GM10248 (cell line): ENCODE data around the gene GMEB1.
A peak's percentile ranks its signal among the peaks of the same experiment; 100 is the strongest.
"Not testable (repeated sequence)": the region's sequence is repeated elsewhere in the genome, so short reads cannot be mapped to it uniquely, and the experiment has no call there.

Experiments used
- CTCF ChIA-PET: fragments of 300-600 bp; sonication (Branson Sonifier 250); formaldehyde crosslinking; extraction: SDS; loops from one replicate; lab custom pipeline; 2021; ENCODE audit warnings: antibody characterized with exemption; lab: Yijun Ruan, JAX
- POLR2A ChIA-PET: fragments of 350-650 bp; sonication (Branson Sonifier 250); formaldehyde crosslinking; extraction: SDS; loops from one replicate; lab custom pipeline; 2020; ENCODE audit warnings: antibody characterized with exemption; lab: Yijun Ruan, JAX
- DNase-seq: peaks from one replicate; pipeline ENCODE4 v3.0.0; 2012; ENCODE audit errors: extremely low spot score
- CTCF ChIP-seq: IDR thresholded peaks from 2 replicates; pipeline ENCODE4 v1.5.1; 2012; ENCODE audit warnings: mild to moderate bottlenecking, low read depth; ENCODE audit errors: extremely low read depth, missing control alignments, control extremely low read depth

The GMEB1 gene

GRCh38 chr1:28642847-28643635 lies 25.5 kb upstream of the GMEB1 start, which contains the start of gene TAF12:
TSS of gene TAF12 (minus strand) at chr1:28643067. CDS start at chr1:28622081, 20,986 bp downstream.
- peak; percentile 90 for DNase-seq
- POLR2A ChIA-PET: interaction anchor here (0.6 to 3.2 kb wide), 19 partner anchors 10 to 1755 kb away, joined by 3 to 49 read pairs (median 4); partner anchors contain the start of genes ATP5IF1, GMEB1, RCC1 and TRNAU1AP
- CTCF ChIA-PET: interaction anchor here (0.7 to 2.0 kb wide), 9 partner anchors 15 to 268 kb away, joined by 3 to 6 read pairs (median 3); partner anchors contain the start of gene YTHDF2
- TF ChIP-seq CTCF: peak; percentile 56

- no peak for DNase-seq
- TF ChIP-seq CTCF: no peak
- ChIA-PET POLR2A (interaction anchor here (0.6 to 3.2 kb wide), 4 partner anchors 24 to 238 kb away, joined by 3 to 49 read pairs (median 12); partner anchors contain the start of genes GMEB1 and RCC1), CTCF (interaction anchor here (0.9 to 2.0 kb wide), 4 partner anchors 9 to 553 kb away, joined by 3 to 6 read pairs (median 4); no protein-coding TSS in a partner anchor)
Observed at GRCh38 chr1:28644494-28644893, 24.1 kb upstream of the GMEB1 start.

GRCh38 chr1:28645406-28645805 lies 23.2 kb upstream of the GMEB1 start:
- ChIA-PET POLR2A (interaction anchor here (0.7 to 3.2 kb wide), 3 partner anchors 23 to 275 kb away, joined by 4 to 49 read pairs (median 5); partner anchors contain the start of gene GMEB1), CTCF (interaction anchor here (1.1 to 1.3 kb wide), 2 partner anchors 10 to 23 kb away, joined by 3 read pairs; partner anchors contain the start of gene GMEB1)
- DNase-seq: not testable (repeated sequence)

- CTCF ChIA-PET: interaction anchor here (1.1 kb wide), 1 partner anchor 22 kb away, joined by 3 read pairs; the partner anchor contains the start of gene GMEB1
- no peak for DNase-seq
- TF ChIP-seq CTCF: no peak
- POLR2A ChIA-PET: interaction anchor here (0.7 to 1.1 kb wide), 2 partner anchors 64 to 276 kb away, joined by 3 to 4 read pairs; no protein-coding TSS in a partner anchor
Observed at GRCh38 chr1:28646040-28646439, 22.5 kb upstream of the GMEB1 start.

GRCh38 chr1:28648008-28648473 lies 20.5 kb upstream of the GMEB1 start:
- POLR2A ChIA-PET: interaction anchor here (0.5 to 2.4 kb wide), 23 partner anchors 11 to 1311 kb away, joined by 3 to 39 read pairs (median 4); partner anchors contain the start of genes GMEB1, RCC1, TRNAU1AP and YTHDF2
- DNase-seq: peak; percentile 86
- TF ChIP-seq CTCF: no peak
- CTCF ChIA-PET: interaction anchor here (1.0 to 2.0 kb wide), 4 partner anchors 8 to 229 kb away, joined by 3 to 6 read pairs (median 4); partner anchors contain the start of gene YTHDF2

GRCh38 chr1:28648474-28649198 lies 19.9 kb upstream of the GMEB1 start, which contains the start of gene RNU11:
TSS of gene RNU11 (plus strand) at chr1:28648600.
- TF ChIP-seq CTCF: no peak
- POLR2A ChIA-PET: interaction anchor here (0.5 to 2.4 kb wide), 40 partner anchors 8 to 1494 kb away, joined by 3 to 39 read pairs (median 4); partner anchors contain the start of genes GMEB1, RCC1, SLC9A1 and STX12
- DNase-seq: peak; percentile 76
- CTCF ChIA-PET: interaction anchor here (1.0 to 2.0 kb wide), 4 partner anchors 8 to 228 kb away, joined by 3 to 6 read pairs (median 4); partner anchors contain the start of gene YTHDF2

GRCh38 chr1:28653063-28653462 lies 15.5 kb upstream of the GMEB1 start:
- DNase-seq, POLR2A ChIA-PET: not testable (repeated sequence)
- CTCF ChIA-PET: interaction anchor here (1.2 kb wide), 1 partner anchor 224 kb away, joined by 6 read pairs; no protein-coding TSS in a partner anchor
